HAP-1 (cell line): ENCODE measurements around the gene WWOX.

Source experiments
- DNase-seq, 2 experiments: peaks; one replicate each; pipeline ENCODE4 v3.0.0-alpha.2; 2016 to 2020; ENCODE audit warnings: low spot score in 2 of 2
- H3K27me3 ChIP-seq: fragments of 250-450 bp; sonication (Bioruptor Pico); 2 replicates; pipeline ENCODE4 v1.5.1; 2020; ENCODE audit warnings: low read depth, mild to moderate bottlenecking, moderate library complexity
- H3K36me3 ChIP-seq: fragments of 250-450 bp; sonication (Bioruptor Pico); replicated peaks from 2 replicates; pipeline ENCODE4 v1.5.1; 2020; ENCODE audit warnings: mild to moderate bottlenecking
- H3K4me1 ChIP-seq: fragments of 250-450 bp; sonication (Bioruptor Pico); 2 replicates; pipeline ENCODE4 v1.5.1; 2020; ENCODE audit warnings: mild to moderate bottlenecking
- H3K4me3 ChIP-seq: fragments of 250-450 bp; sonication (Bioruptor Pico); 2 replicates; pipeline ENCODE4 v1.5.1; 2020; ENCODE audit warnings: mild to moderate bottlenecking, moderate library complexity
- H3K9me3 ChIP-seq: fragments of 250-450 bp; sonication (Bioruptor Pico); 2 replicates; pipeline ENCODE4 v1.5.1; 2020; ENCODE audit warnings: mild to moderate bottlenecking, moderate library complexity
- in situ Hi-C: fragments of 300-500 bp; cut with MboI; formaldehyde crosslinking; loops from 3 replicates; pipeline ENCODE4 v1.14.3; 2020; ENCODE audit warnings: low sequenced_read_pairs, inconsistent platforms, mixed read lengths

Gene WWOX

DNA sequence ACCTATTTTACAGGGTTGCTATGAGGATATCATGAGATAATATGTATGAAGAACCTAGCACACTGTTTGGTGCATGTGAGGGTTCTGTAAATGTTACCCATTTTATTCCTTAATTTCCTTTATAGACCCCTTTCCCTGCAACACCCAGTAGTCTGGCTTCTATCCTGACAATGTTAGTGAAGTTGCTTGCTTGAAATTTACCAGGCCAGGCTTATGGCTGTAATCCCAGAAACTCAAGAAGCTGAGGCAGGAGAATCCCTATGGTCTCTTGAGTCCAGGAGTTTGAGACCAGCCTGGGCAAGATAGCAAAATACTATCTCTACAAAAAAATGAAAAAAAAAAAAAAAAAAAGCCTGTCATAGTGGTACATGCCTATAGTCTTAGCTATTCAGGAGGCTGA, 779.1 kb downstream of the WWOX start:
- no peaks in the 10 kb centered on the region for H3K4me1 ChIP-seq
- no peak for DNase-seq
- no peaks in the 10 kb centered on the region for H3K27me3 ChIP-seq
- in situ Hi-C loops = no loop called here
- H3K4me3 ChIP-seq = no peak overlapping the region
- H3K9me3 ChIP-seq = no peaks in the 10 kb centered on the region
- H3K36me3 ChIP-seq = no peaks in the 10 kb centered on the region

GRCh38 chr16:78879011-78879410, 779.6 kb downstream of the WWOX start:
- no peaks in the 10 kb centered on the region for H3K9me3 ChIP-seq
- no peak for DNase-seq
- no peaks in the 10 kb centered on the region for H3K36me3 ChIP-seq
- no peak overlapping the region for H3K4me3 ChIP-seq
- no peaks in the 10 kb centered on the region for H3K27me3 ChIP-seq
- H3K4me1 ChIP-seq = no peaks in the 10 kb centered on the region
- in situ Hi-C loops = no loop called here

- in situ Hi-C loops = no loop called here
- no peak for DNase-seq
- Histone ChIP-seq H3K9me3 (no peaks in the 10 kb centered on the region), H3K4me1 (no peaks in the 10 kb centered on the region), H3K4me3 (no peak overlapping the region), H3K36me3 (no peaks in the 10 kb centered on the region), H3K27me3 (no peaks in the 10 kb centered on the region)
Observed at GRCh38 chr16:78882150-78882549, 782.7 kb downstream of the WWOX start.

- in situ Hi-C loops = no loop called here
- Histone ChIP-seq H3K9me3 (no peaks in the 10 kb centered on the region), H3K36me3 (no peaks in the 10 kb centered on the region), H3K4me3 (no peak overlapping the region), H3K4me1 (no peaks in the 10 kb centered on the region), H3K27me3 (no peaks in the 10 kb centered on the region)
- DNase-seq = no peak
Observed at GRCh38 chr16:78882751-78883150, 783.3 kb downstream of the WWOX start.

DNA sequence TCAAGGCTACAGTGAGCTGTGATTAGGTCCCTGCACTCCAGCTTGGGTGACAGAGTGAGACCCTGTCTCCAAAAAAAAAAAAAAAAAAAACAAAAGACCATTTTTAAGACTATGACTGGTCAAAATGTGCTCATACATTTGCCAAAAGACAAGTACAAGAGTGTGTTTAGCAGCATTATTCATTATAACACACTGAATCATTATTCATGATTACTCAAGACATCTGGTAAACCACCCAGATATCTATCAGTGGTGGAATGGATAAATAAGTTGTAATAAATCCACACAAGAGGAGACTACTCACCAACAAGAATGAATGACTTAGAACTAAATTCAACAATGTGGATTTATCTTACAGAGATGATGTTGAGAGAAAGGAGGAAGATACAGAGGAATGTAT, 784.8 kb downstream of the WWOX start:
- in situ Hi-C loops = no loop called here
- no peak for DNase-seq
- Histone ChIP-seq H3K4me1 (no peaks in the 10 kb centered on the region), H3K27me3 (no peaks in the 10 kb centered on the region), H3K36me3 (no peaks in the 10 kb centered on the region), H3K4me3 (no peak overlapping the region), H3K9me3 (no peaks in the 10 kb centered on the region)

- Histone ChIP-seq H3K4me1 (no peaks in the 10 kb centered on the region), H3K4me3 (no peak overlapping the region), H3K9me3 (no peaks in the 10 kb centered on the region), H3K27me3 (no peaks in the 10 kb centered on the region), H3K36me3 (no peaks in the 10 kb centered on the region)
- in situ Hi-C loops = no loop called here
- DNase-seq = no peak
Observed at GRCh38 chr16:78889346-78889745, 789.9 kb downstream of the WWOX start.

- in situ Hi-C loops = no loop called here
- no peaks in the 10 kb centered on the region for H3K4me1 ChIP-seq
- H3K4me3 ChIP-seq = no peak overlapping the region
Observed at GRCh38 chr16:78890373-78890895, 791.0 kb downstream of the WWOX start.

GRCh38 chr16:78892951-78893733, 793.7 kb downstream of the WWOX start:
- no peaks in the 10 kb centered on the region for H3K36me3 ChIP-seq
- in situ Hi-C loops = no loop called here
- H3K4me1 ChIP-seq = no peaks in the 10 kb centered on the region
- no peak overlapping the region for H3K4me3 ChIP-seq
- H3K27me3 ChIP-seq = no peaks in the 10 kb centered on the region
- DNase-seq = no peak
- no peaks in the 10 kb centered on the region for H3K9me3 ChIP-seq

More at GRCh38 chr16:78890373-78890895, 791.0 kb downstream of the WWOX start:
- DNase-seq = no peak
- H3K27me3 ChIP-seq = no peaks in the 10 kb centered on the region
- H3K9me3 ChIP-seq = no peaks in the 10 kb centered on the region
- no peaks in the 10 kb centered on the region for H3K36me3 ChIP-seq

DNA sequence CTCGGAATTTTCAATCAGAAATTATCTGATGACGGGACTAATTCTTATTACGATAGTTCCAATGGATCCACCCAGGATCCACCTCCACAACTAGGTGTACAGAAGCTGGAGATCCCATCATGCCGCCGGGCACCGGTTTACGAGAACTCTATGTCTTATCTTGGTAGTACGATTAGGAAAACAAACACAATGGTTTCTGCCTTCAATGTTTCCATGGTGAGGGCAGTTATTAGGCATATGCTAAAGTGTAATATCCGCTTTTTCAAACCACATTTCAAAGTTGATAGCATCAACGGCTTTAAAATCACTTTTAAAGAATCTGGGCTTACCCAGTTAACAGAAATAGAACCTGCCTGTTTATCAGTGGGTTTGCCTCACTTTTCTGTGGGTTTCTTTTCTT, 795.4 kb downstream of the WWOX start:
- Histone ChIP-seq H3K36me3 (no peaks in the 10 kb centered on the region), H3K9me3 (no peaks in the 10 kb centered on the region), H3K4me3 (no peak overlapping the region), H3K4me1 (no peaks in the 10 kb centered on the region), H3K27me3 (no peaks in the 10 kb centered on the region)
- DNase-seq = no peak
- in situ Hi-C loops = no loop called here

- H3K4me1 ChIP-seq = no peaks in the 10 kb centered on the region
- H3K9me3 ChIP-seq = no peaks in the 10 kb centered on the region
- no peaks in the 10 kb centered on the region for H3K27me3 ChIP-seq
- no peak for DNase-seq
- H3K36me3 ChIP-seq = no peaks in the 10 kb centered on the region
- H3K4me3 ChIP-seq = no peak overlapping the region
- in situ Hi-C loops = no loop called here
Observed at GRCh38 chr16:78895681-78896080, 796.2 kb downstream of the WWOX start.

DNA sequence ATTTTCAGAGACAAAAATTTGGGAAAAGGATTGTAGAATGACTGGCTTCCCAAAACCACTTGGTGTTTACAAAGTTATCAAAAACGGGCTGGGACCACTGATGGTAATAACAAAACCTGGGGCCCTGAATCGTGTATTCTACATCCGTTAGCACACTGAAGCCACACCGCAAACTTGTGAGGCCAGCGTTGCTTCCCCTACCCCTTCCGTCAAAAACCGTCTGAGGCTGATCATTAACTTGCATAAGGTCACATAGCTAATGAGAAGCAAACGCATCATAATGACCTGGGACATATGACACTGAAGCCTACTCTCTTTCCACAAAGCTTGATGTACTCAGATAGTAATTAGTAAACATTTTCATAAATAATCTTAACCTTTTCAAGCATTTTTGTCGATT, 796.8 kb downstream of the WWOX start:
- H3K4me1 ChIP-seq = no peaks in the 10 kb centered on the region
- H3K4me3 ChIP-seq = no peak overlapping the region

DNA sequence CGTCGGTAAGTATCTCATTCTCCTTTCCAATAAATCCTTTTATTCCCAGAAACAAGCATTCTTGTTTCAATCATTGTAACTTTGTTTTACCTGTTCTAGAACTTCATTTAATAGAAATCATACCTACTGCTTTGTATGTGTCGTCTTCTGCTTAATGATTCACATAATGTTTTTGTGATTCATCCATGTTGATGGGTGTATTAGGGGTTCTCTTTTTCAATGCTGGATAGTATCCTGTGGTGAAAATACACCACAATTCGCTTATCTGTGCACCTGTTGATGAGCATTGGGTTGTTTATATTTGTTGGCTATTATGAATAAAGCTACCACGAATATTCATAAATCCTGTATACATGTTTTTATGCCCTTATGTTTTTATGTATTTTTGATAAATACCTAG, 797.8 kb downstream of the WWOX start:
- Histone ChIP-seq H3K9me3 (no peaks in the 10 kb centered on the region), H3K27me3 (no peaks in the 10 kb centered on the region), H3K4me1 (no peaks in the 10 kb centered on the region), H3K36me3 (no peaks in the 10 kb centered on the region), H3K4me3 (no peak overlapping the region)
- in situ Hi-C loops = no loop called here
- no peak for DNase-seq

More for the DNA sequence above, 796.8 kb downstream of the WWOX start:
- no peaks in the 10 kb centered on the region for H3K9me3 ChIP-seq
- in situ Hi-C loops = no loop called here
- H3K27me3 ChIP-seq = no peaks in the 10 kb centered on the region
- H3K36me3 ChIP-seq = no peaks in the 10 kb centered on the region
- no peak for DNase-seq

DNA sequence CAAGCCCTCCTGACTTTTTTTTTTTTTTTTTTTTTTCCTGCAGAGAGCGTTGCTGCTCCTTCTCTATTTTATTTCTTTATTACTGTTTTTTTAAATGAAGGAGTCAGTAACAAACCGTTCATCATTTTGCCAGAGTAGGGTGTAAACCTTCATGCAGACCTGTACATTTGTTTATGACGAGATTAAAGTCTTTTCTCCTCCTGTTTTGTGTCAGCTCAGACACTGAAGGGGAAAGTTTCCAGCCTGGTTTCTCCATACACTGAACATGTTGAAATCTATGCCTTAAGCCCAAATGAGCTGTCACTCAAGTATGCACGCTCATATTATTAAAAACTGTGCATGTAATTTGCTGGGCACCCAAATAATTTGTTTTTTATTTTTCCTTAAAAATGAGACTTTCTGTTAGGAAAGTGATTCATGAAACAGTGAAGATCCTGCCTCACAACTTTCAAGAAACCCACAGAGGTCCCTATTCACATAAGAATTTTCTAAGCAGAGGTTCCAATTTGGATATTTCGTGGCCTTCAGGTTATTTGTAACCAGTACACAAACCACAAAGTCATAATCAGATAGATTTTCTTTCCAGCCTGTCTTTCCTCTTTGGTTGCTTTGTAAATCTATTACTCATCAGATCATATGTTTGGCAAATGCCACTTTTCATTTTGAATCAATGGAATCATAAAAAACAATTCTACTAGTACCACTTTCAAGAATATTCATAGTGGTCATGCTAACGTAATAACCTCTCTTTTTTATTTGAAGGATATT, 800.8 kb downstream of the WWOX start:
- no peaks in the 10 kb centered on the region for H3K36me3 ChIP-seq
- H3K4me3 ChIP-seq = no peak overlapping the region
- no peaks in the 10 kb centered on the region for H3K4me1 ChIP-seq
- H3K9me3 ChIP-seq = no peaks in the 10 kb centered on the region
- no peaks in the 10 kb centered on the region for H3K27me3 ChIP-seq
- in situ Hi-C loops = no loop called here
- DNase-seq = no peak

- Histone ChIP-seq H3K4me3 (no peak overlapping the region), H3K9me3 (no peaks in the 10 kb centered on the region), H3K36me3 (no peaks in the 10 kb centered on the region), H3K27me3 (no peaks in the 10 kb centered on the region), H3K4me1 (no peaks in the 10 kb centered on the region)
- no peak for DNase-seq
- in situ Hi-C loops = no loop called here
Observed at GRCh38 chr16:78900966-78901365, 801.5 kb downstream of the WWOX start.
